Coronary artery (tissue), 2 donors: ENCODE measurements around the gene PBX1.

Source experiments
- DNase-seq: peaks from one replicate; pipeline ENCODE4 v3.0.0-alpha.2; 2017; ENCODE audit warnings: low spot score
- H3K27ac ChIP-seq, 2 donors: fragments of 200-600 bp; sonication (generic); one replicate each; pipeline ENCODE4 v1.5.1; 2016 to 2019
- H3K4me3 ChIP-seq: fragments of 200-600 bp; sonication (generic); 2 replicates; pipeline ENCODE4 v1.5.1; 2016; ENCODE audit warnings: mild to moderate bottlenecking, moderate library complexity
- CTCF ChIP-seq: fragments of 200-600 bp; sonication (generic); IDR thresholded peaks from one replicate; pipeline ENCODE4 v1.5.1; 2019; ENCODE audit warnings: antibody characterized with exemption

The PBX1 gene

GRCh38 chr1:164855716-164856329 lies 296.8 kb downstream of the PBX1 start:
- DNase-seq = no peak
- no peak for TF ChIP-seq CTCF
- no peak overlapping the region for H3K4me3 ChIP-seq
- no peak overlapping the region for H3K27ac ChIP-seq

- no peak for TF ChIP-seq CTCF
- H3K4me3 ChIP-seq = no peak overlapping the region
- DNase-seq = no peak
- H3K27ac ChIP-seq = no peak overlapping the region
Measured at GRCh38 chr1:164856381-164856780, 297.4 kb downstream of the PBX1 start.

GRCh38 chr1:164857439-164857838 lies 298.5 kb downstream of the PBX1 start:
- no peak overlapping the region for H3K27ac ChIP-seq
- no peak for DNase-seq
- no peak overlapping the region for H3K4me3 ChIP-seq
- TF ChIP-seq CTCF = no peak

- Histone ChIP-seq H3K4me3 (no peak overlapping the region), H3K27ac (no peak overlapping the region)
- TF ChIP-seq CTCF = no peak
- peak; percentile 3 for DNase-seq
Measured at GRCh38 chr1:164858096-164858632, 299.2 kb downstream of the PBX1 start.

GRCh38 chr1:164861632-164862031 lies 302.6 kb downstream of the PBX1 start:
- peak; percentile 12 for DNase-seq
- no peak overlapping the region for H3K27ac ChIP-seq
- TF ChIP-seq CTCF = no peak
- no peak overlapping the region for H3K4me3 ChIP-seq

- Histone ChIP-seq H3K27ac (no peak overlapping the region), H3K4me3 (no peak overlapping the region)
- peak; percentile 11 for DNase-seq
- TF ChIP-seq CTCF = no peak
Measured at GRCh38 chr1:164863056-164863455, 304.1 kb downstream of the PBX1 start.

GRCh38 chr1:164864161-164864560 lies 305.2 kb downstream of the PBX1 start:
- no peak overlapping the region for H3K4me3 ChIP-seq
- TF ChIP-seq CTCF = no peak
- peak; percentile 16 for DNase-seq
- H3K27ac ChIP-seq = no peak overlapping the region
